ENCODE measurements around the gene RCL1.

The RCL1 gene

GRCh38 chr9:4796988-4797853, 4.5 kb downstream of the RCL1 start:
- no CpG with 5 or more reads among the region's 4 CpGs for WGBS (ENCODE audit: insufficient coverage, insufficient read length)
- Histone ChIP-seq H3K4me3 (ENCODE audit: low read length) (no peak overlapping the region), H3K4me1 (ENCODE audit: control insufficient read depth, insufficient read depth, low read length) (peaks cover 6% of the 10 kb centered on the region; the same call in 1 of the 2 replicates), H3K36me3 (ENCODE audit: control insufficient read depth, insufficient read depth, low read length) (no peaks in the 10 kb centered on the region), H3K27ac (ENCODE audit: low read length) (no peak overlapping the region), H3K9me3 (ENCODE audit: control insufficient read depth, insufficient read depth, low read length) (no peaks in the 10 kb centered on the region), H3K27me3 (ENCODE audit: control insufficient read depth, insufficient read depth, low read length) (no peaks in the 10 kb centered on the region)
- no peak for DNase-seq (ENCODE audit: low read depth, low spot score)

- H3K27ac ChIP-seq (ENCODE audit: low read length), result no peak overlapping the region
- peaks cover 6% of the 10 kb centered on the region; the same call in 1 of the 2 replicates for H3K4me1 ChIP-seq (ENCODE audit: control insufficient read depth, insufficient read depth, low read length)
- no peaks in the 10 kb centered on the region for H3K36me3 ChIP-seq (ENCODE audit: control insufficient read depth, insufficient read depth, low read length)
- no peaks in the 10 kb centered on the region for H3K9me3 ChIP-seq (ENCODE audit: control insufficient read depth, insufficient read depth, low read length)
- H3K4me3 ChIP-seq (ENCODE audit: low read length), result no peak overlapping the region
- H3K27me3 ChIP-seq (ENCODE audit: control insufficient read depth, insufficient read depth, low read length), result no peaks in the 10 kb centered on the region
- DNase-seq (ENCODE audit: low read depth, low spot score), result no peak
- WGBS (ENCODE audit: insufficient coverage, insufficient read length), result no CpG with 5 or more reads among the region's 4 CpGs
Observed at GRCh38 chr9:4797854-4798150, 5.1 kb downstream of the RCL1 start.

DNA sequence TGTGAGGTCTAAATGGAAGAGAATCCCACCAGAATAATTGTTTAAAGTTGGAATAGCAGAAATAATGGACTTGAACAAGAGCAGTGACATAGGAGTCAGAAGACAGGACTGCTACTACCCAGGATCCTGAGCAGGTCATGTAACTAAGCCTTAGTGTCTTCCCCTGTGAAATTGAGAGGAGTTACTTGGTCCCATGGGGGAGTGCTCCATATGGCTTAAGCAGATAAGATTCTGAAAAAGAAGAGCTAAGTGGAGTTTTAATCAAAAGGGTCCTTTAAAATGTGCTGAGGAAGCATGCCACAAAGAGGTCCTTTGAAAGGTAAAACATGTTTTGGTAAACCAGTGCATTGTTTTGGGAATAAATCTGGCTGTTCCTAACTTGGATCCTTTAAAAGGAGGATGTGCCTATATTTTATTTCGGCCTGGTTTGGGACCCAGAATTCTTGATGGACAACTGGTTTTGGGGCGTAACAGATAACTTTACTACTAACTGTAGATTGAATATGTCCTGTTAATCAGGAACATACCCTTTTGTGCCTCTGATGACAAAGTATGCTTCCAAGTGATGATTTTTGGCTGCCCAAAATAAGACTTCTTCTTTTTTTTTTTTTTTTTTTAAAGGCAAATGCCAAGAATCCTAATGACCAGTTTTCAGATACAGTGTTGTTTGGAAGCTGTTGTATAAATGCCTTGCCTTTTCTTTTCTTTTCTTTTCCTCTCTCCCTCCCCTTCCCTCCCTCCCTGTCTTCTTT, 5.7 kb downstream of the RCL1 start:
- H3K9me3 ChIP-seq (ENCODE audit: control insufficient read depth, insufficient read depth, low read length), result no peaks in the 10 kb centered on the region
- no CpG with 5 or more reads among the region's 2 CpGs for WGBS (ENCODE audit: insufficient coverage, insufficient read length)
- H3K4me1 ChIP-seq (ENCODE audit: control insufficient read depth, insufficient read depth, low read length), result peaks cover 6% of the 10 kb centered on the region; the same call in 1 of the 2 replicates
- no peaks in the 10 kb centered on the region for H3K36me3 ChIP-seq (ENCODE audit: control insufficient read depth, insufficient read depth, low read length)
- no peaks in the 10 kb centered on the region for H3K27me3 ChIP-seq (ENCODE audit: control insufficient read depth, insufficient read depth, low read length)
- no peak overlapping the region for H3K27ac ChIP-seq (ENCODE audit: low read length)
- DNase-seq (ENCODE audit: low read depth, low spot score), result no peak
- H3K4me3 ChIP-seq (ENCODE audit: low read length), result no peak overlapping the region

GRCh38 chr9:4799033-4799430, 6.3 kb downstream of the RCL1 start:
- no peaks in the 10 kb centered on the region for H3K9me3 ChIP-seq (ENCODE audit: control insufficient read depth, insufficient read depth, low read length)
- H3K27me3 ChIP-seq (ENCODE audit: control insufficient read depth, insufficient read depth, low read length), result no peaks in the 10 kb centered on the region
- H3K4me1 ChIP-seq (ENCODE audit: control insufficient read depth, insufficient read depth, low read length), result peaks cover 8% of the 10 kb centered on the region; the same call in 1 of the 2 replicates
- DNase-seq (ENCODE audit: low read depth, low spot score), result no peak
- WGBS (ENCODE audit: insufficient coverage, insufficient read length), result no CpG with 5 or more reads among the region's 3 CpGs
- H3K27ac ChIP-seq (ENCODE audit: low read length), result no peak overlapping the region
- no peak overlapping the region for H3K4me3 ChIP-seq (ENCODE audit: low read length)
- H3K36me3 ChIP-seq (ENCODE audit: control insufficient read depth, insufficient read depth, low read length), result no peaks in the 10 kb centered on the region

DNA sequence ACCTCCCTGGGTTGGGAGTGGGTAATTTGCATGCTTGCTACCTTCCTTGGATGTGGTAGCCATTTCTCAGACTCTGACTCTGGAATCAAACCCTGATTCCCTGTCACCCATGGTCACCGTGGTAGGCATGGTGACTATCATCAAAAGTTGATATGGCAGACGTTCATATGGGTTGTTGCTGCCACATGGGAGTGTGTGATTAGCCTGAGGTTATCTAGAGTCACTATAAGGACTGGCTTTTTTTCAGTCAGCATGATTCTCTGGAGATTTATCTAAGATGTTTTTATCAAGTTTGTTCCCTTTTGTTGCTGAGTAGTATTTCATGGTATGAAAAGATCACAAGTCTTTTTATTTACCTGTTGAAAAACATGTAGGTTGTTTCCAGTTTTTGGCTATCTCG, 7.0 kb downstream of the RCL1 start:
- H3K27me3 ChIP-seq (ENCODE audit: control insufficient read depth, insufficient read depth, low read length), result no peaks in the 10 kb centered on the region

DNA sequence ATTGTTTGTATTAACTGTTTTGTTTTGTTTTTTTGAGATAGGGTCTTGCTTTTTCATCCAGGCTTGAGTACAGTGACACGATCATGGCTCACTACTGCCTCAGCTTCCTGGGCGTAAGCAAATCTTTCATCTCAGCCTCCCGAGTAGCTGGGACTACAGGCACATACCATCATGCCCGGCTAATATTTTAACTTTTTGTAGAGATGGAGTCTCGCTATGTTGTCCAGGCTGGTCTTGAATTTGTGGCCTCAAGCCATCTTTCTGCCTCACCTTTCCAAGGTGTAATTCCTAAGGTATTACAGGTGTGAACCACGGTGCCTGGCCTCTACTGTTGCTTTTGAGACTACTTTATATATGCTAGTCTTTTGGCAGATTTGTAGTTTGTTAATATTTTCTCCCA, 8.4 kb downstream of the RCL1 start:
- H3K9me3 ChIP-seq (ENCODE audit: control insufficient read depth, insufficient read depth, low read length), result no peaks in the 10 kb centered on the region
- DNase-seq (ENCODE audit: low read depth, low spot score), result no peak
- H3K27me3 ChIP-seq (ENCODE audit: control insufficient read depth, insufficient read depth, low read length), result no peaks in the 10 kb centered on the region
- no peaks in the 10 kb centered on the region for H3K36me3 ChIP-seq (ENCODE audit: control insufficient read depth, insufficient read depth, low read length)
- WGBS (ENCODE audit: insufficient coverage, insufficient read length), result no CpG with 5 or more reads among the region's 6 CpGs
- peaks cover 5% of the 10 kb centered on the region; the same call in 1 of the 2 replicates for H3K4me1 ChIP-seq (ENCODE audit: control insufficient read depth, insufficient read depth, low read length)
- H3K27ac ChIP-seq (ENCODE audit: low read length), result no peak overlapping the region
- H3K4me3 ChIP-seq (ENCODE audit: low read length), result no peak overlapping the region

More for the DNA sequence above, 7.0 kb downstream of the RCL1 start:
- no peaks in the 10 kb centered on the region for H3K9me3 ChIP-seq (ENCODE audit: control insufficient read depth, insufficient read depth, low read length)
- no CpG with 5 or more reads among the region's 3 CpGs for WGBS (ENCODE audit: insufficient coverage, insufficient read length)
- H3K4me3 ChIP-seq (ENCODE audit: low read length), result no peak overlapping the region
- no peak for DNase-seq (ENCODE audit: low read depth, low spot score)
- no peaks in the 10 kb centered on the region for H3K36me3 ChIP-seq (ENCODE audit: control insufficient read depth, insufficient read depth, low read length)
- peaks cover 5% of the 10 kb centered on the region; the same call in 1 of the 2 replicates for H3K4me1 ChIP-seq (ENCODE audit: control insufficient read depth, insufficient read depth, low read length)
- H3K27ac ChIP-seq (ENCODE audit: low read length), result no peak overlapping the region

DNA sequence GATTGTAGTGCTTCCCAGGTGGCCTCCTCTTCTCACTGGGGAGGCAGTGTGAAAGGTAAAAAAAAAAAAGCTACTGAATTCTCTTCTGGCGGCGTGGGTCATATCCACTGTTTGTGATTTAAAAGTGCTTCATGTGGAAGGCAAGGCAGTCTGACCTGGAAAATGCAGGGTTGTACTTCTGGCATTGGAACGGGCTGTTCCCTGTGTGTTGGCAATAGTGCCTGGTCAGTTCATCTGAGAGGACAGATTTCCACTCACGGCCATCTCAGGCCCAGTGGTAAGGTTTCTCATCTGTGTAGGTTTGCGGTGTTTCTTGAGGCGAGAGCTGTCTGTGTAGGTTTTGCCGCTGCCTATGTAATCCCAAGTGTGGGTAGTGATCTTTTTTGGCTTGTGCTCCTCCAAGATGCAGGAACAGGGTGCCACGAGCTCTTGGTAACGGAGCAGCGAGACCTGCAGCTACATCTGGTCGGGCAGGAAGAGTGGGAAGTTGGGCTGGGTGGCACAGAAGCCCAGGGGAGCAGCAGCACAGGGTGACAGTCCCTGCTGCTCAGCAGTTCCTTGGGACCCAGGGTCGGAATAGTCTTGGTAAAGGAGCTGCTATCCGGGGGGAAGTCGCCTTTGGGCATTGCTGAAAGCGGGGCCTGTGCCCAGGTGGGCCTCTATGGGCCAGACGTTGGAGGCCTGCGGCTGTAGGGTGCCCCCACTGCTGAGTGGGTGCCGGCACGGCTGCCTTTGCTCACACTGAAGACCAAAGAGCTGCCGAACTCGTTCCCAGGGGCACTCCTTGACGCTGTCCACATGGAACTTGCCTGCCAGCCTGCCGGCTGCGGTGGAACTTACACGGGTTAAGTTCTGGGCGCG, 11.2 kb downstream of the RCL1 start:
- H3K27me3 ChIP-seq (ENCODE audit: control insufficient read depth, insufficient read depth, low read length), result no peaks in the 10 kb centered on the region
- WGBS (ENCODE audit: insufficient coverage, insufficient read length), result no CpG with 5 or more reads among the region's 27 CpGs
- no peaks in the 10 kb centered on the region for H3K9me3 ChIP-seq (ENCODE audit: control insufficient read depth, insufficient read depth, low read length)
- H3K4me3 ChIP-seq (ENCODE audit: low read length), result no peak overlapping the region
- DNase-seq (ENCODE audit: low read depth, low spot score), result no peak
- H3K4me1 ChIP-seq (ENCODE audit: control insufficient read depth, insufficient read depth, low read length), result 0 out of 2 replicates have a peak, but pooled peaks cover 2% of the 10 kb centered on the region
- H3K27ac ChIP-seq (ENCODE audit: low read length), result no peak overlapping the region
- no peaks in the 10 kb centered on the region for H3K36me3 ChIP-seq (ENCODE audit: control insufficient read depth, insufficient read depth, low read length)

- no CpG with 5 or more reads among the region's 28 CpGs for WGBS (ENCODE audit: insufficient coverage, insufficient read length)
- Histone ChIP-seq H3K4me1 (ENCODE audit: control insufficient read depth, insufficient read depth, low read length) (0 out of 2 replicates have a peak, but pooled peaks cover 2% of the 10 kb centered on the region), H3K9me3 (ENCODE audit: control insufficient read depth, insufficient read depth, low read length) (no peaks in the 10 kb centered on the region), H3K27me3 (ENCODE audit: control insufficient read depth, insufficient read depth, low read length) (no peaks in the 10 kb centered on the region), H3K4me3 (ENCODE audit: low read length) (no peak overlapping the region), H3K36me3 (ENCODE audit: control insufficient read depth, insufficient read depth, low read length) (no peaks in the 10 kb centered on the region), H3K27ac (ENCODE audit: low read length) (no peak overlapping the region)
- no peak for DNase-seq (ENCODE audit: low read depth, low spot score)
Observed at GRCh38 chr9:4804531-4805016, 11.8 kb downstream of the RCL1 start.

GRCh38 chr9:4805191-4805918, 12.6 kb downstream of the RCL1 start:
- no peak for DNase-seq (ENCODE audit: low read depth, low spot score)
- H3K27ac ChIP-seq (ENCODE audit: low read length), result no peak overlapping the region
- no peaks in the 10 kb centered on the region for H3K27me3 ChIP-seq (ENCODE audit: control insufficient read depth, insufficient read depth, low read length)
- no peaks in the 10 kb centered on the region for H3K36me3 ChIP-seq (ENCODE audit: control insufficient read depth, insufficient read depth, low read length)
- no peak overlapping the region for H3K4me3 ChIP-seq (ENCODE audit: low read length)
- H3K9me3 ChIP-seq (ENCODE audit: control insufficient read depth, insufficient read depth, low read length), result no peaks in the 10 kb centered on the region
- H3K4me1 ChIP-seq (ENCODE audit: control insufficient read depth, insufficient read depth, low read length), result 0 out of 2 replicates have a peak, but pooled peaks cover 2% of the 10 kb centered on the region
- WGBS (ENCODE audit: insufficient coverage, insufficient read length), result no CpG with 5 or more reads among the region's 3 CpGs

Measured in iPS DF 6.9 (cell line).